ENCODE data around the gene BRD8. TPM values are rescaled to one million over a fixed set of nuclear protein-coding genes. Genes with fewer than 3 reads are reported as not detected.
A peak's percentile ranks its signal among the peaks of the same experiment; 100 is the strongest.

BRD8 gene
- total RNA-seq, 1 experiment from 2014 or later, result 73.4 TPM

DNA sequence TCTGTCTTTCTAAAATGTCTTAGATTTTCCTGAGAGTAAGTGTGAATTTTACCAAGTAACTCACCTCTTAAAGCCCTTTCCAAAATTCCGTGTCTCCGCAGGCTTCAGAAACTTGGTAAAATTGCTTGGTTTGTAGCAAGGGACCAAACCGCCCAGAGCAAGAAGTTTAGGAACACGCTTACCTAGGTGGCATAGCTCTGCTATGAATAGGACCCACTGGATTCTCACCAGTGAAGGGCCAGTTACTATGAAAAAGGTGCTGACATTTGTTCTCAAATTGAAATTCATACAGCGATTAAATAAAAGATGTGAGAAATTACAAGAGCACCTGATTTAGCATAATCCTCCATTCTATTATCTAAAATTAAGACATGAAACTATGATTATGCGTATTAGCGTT lies 45.9 kb downstream of the BRD8 start:
- POLR2A ChIA-PET, result no interaction called here
- 0 out of 2 replicates have a peak, but pooled peaks cover 2% of the 10 kb centered on the region for H3K4me1 Mint-ChIP-seq
- DNase-seq (ENCODE audit: low spot score) (no peak), ATAC-seq (peak; percentile 31; the same call in 1 of the 2 replicates)
- TF ChIP-seq EMX1 (CRISPR knock-in tag; IDR thresholded peaks at IDR 0.05) (no peak), E2F4 (CRISPR knock-in tag; IDR thresholded peaks at IDR 0.05; ENCODE audit: borderline replicate concordance, low read depth) (no peak), ATF6 (CRISPR knock-in tag; IDR thresholded peaks at IDR 0.05) (no peak), MAX (CRISPR knock-in tag; IDR thresholded peaks at IDR 0.05) (no peak), ZNF671 (CRISPR knock-in tag; IDR thresholded peaks at IDR 0.05) (no peak)
- TF ChIP-seq, protein P1, sequence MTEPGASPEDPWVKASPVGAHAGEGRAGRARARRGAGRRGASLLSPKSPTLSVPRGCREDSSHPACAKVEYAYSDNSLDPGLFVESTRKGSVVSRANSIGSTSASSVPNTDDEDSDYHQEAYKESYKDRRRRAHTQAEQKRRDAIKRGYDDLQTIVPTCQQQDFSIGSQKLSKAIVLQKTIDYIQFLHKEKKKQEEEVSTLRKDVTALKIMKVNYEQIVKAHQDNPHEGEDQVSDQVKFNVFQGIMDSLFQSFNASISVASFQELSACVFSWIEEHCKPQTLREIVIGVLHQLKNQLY (CRISPR knock-in tag; IDR thresholded peaks at IDR 0.05), result no peak
- no peaks in the 10 kb centered on the region for H3K36me3 Mint-ChIP-seq
- peak overlapping the region; percentile 67 for H3K4me3 Mint-ChIP-seq
- no peaks in the 10 kb centered on the region for H3K9me3 Mint-ChIP-seq
- no peak overlapping the region for H3K27ac Mint-ChIP-seq
- H3K27me3 Mint-ChIP-seq (ENCODE audit: low read depth), result no peaks in the 10 kb centered on the region
- CTCF ChIA-PET, result interaction anchor here (0.6 to 4.3 kb wide), 25 partner anchors 16 to 472 kb away, joined by 3 to 85 read pairs (median 8); partner anchors contain the start of genes FAM13B, KDM3B, PKD2L2 and WNT8A

GRCh38 chr5:138129347-138129746 lies 49.1 kb downstream of the BRD8 start:
- POLR2A ChIA-PET, result no interaction called here
- CTCF ChIA-PET, result interaction anchor here (0.6 to 2.7 kb wide), 4 partner anchors 47 to 93 kb away, joined by 3 to 14 read pairs (median 5); no protein-coding TSS in a partner anchor
- no peak for TF ChIP-seq GRHL2 (CRISPR knock-in tag; IDR thresholded peaks at IDR 0.05; ENCODE audit: insufficient replicate concordance, severe bottlenecking)
- TF ChIP-seq ZNF416 (CRISPR knock-in tag; IDR thresholded peaks at IDR 0.05), result no peak
- Mint-ChIP-seq H3K27ac (no peak overlapping the region), H3K9me3 (no peaks in the 10 kb centered on the region), H3K36me3 (no peaks in the 10 kb centered on the region), H3K4me3 (no peak overlapping the region), H3K4me1 (0 out of 2 replicates have a peak, but pooled peaks cover 2% of the 10 kb centered on the region), H3K27me3 (ENCODE audit: low read depth) (no peaks in the 10 kb centered on the region)
- DNase-seq (ENCODE audit: low spot score) (no peak), ATAC-seq (no peak)

DNA sequence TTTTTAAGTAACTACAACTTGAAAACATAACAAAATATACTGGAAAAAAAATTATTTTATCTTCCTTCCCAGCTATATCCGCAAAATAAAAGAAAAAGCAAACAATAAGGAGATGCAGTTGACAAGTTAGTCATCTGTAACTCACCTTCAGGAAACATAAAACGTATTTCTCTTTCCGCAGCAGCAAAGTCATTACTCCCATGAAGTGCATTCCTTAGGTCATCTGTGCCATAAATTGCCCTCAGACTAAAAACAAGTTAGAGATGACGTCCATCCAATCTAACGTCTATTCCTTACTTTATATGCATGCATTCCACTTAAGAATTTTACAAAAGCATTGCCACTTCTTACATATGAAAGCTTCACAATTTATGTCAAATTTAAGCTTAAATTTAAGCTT lies 50.1 kb downstream of the BRD8 start:
- CTCF ChIA-PET, result interaction anchor here (0.5 to 2.7 kb wide), 2 partner anchors 46 to 143 kb away, joined by 4 to 14 read pairs; no protein-coding TSS in a partner anchor
- POLR2A ChIA-PET, result no interaction called here
- H3K27ac Mint-ChIP-seq, result no peak overlapping the region
- H3K9me3 Mint-ChIP-seq, result no peaks in the 10 kb centered on the region
- no peaks in the 10 kb centered on the region for H3K27me3 Mint-ChIP-seq (ENCODE audit: low read depth)
- 0 out of 2 replicates have a peak, but pooled peaks cover 2% of the 10 kb centered on the region for H3K4me1 Mint-ChIP-seq
- DNase-seq (ENCODE audit: low spot score) (no peak), ATAC-seq (no peak)
- H3K4me3 Mint-ChIP-seq, result no peak overlapping the region
- no peaks in the 10 kb centered on the region for H3K36me3 Mint-ChIP-seq
- TF ChIP-seq, protein P2, sequence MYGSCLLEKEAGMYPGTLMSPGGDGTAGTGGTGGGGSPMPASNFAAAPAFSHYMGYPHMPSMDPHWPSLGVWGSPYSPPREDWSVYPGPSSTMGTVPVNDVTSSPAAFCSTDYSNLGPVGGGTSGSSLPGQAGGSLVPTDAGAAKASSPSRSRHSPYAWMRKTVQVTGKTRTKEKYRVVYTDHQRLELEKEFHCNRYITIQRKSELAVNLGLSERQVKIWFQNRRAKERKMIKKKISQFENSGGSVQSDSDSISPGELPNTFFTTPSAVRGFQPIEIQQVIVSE (CRISPR knock-in tag; IDR thresholded peaks at IDR 0.05; ENCODE audit: borderline replicate concordance), result no peak
- TF ChIP-seq, protein P3, sequence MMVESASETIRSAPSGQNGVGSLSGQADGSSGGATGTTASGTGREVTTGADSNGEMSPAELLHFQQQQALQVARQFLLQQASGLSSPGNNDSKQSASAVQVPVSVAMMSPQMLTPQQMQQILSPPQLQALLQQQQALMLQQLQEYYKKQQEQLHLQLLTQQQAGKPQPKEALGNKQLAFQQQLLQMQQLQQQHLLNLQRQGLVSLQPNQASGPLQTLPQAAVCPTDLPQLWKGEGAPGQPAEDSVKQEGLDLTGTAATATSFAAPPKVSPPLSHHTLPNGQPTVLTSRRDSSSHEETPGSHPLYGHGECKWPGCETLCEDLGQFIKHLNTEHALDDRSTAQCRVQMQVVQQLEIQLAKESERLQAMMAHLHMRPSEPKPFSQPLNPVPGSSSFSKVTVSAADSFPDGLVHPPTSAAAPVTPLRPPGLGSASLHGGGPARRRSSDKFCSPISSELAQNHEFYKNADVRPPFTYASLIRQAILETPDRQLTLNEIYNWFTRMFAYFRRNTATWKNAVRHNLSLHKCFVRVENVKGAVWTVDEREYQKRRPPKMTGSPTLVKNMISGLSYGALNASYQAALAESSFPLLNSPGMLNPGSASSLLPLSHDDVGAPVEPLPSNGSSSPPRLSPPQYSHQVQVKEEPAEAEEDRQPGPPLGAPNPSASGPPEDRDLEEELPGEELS (CRISPR knock-in tag; IDR thresholded peaks at IDR 0.05), result no peak
- TF ChIP-seq ZNF512 (CRISPR knock-in tag; IDR thresholded peaks at IDR 0.05; ENCODE audit: borderline replicate concordance), result no peak
- no peak for TF ChIP-seq MXD4 (CRISPR knock-in tag; IDR thresholded peaks at IDR 0.05; ENCODE audit: borderline replicate concordance)
- no peak for TF ChIP-seq ZNF317 (CRISPR knock-in tag; IDR thresholded peaks at IDR 0.05; ENCODE audit: borderline replicate concordance, low read depth)
- no peak for TF ChIP-seq ARID4B (CRISPR knock-in tag; IDR thresholded peaks at IDR 0.05; ENCODE audit: borderline replicate concordance)
- TF ChIP-seq CTCF (IDR thresholded peaks at IDR 0.05), result no peak
